ENCODE results near the gene NPPC. TPM values are rescaled to one million over a fixed set of nuclear protein-coding genes. Genes with fewer than 3 reads are reported as not detected.

The NPPC gene
- total RNA-seq, 1 experiment from 2014 or later, result not detected

- Histone ChIP-seq H3K79me2 (ENCODE audit: low read length) (no peaks in the 10 kb centered on the region), H3K27me3 (ENCODE audit: low read length) (no peaks in the 10 kb centered on the region), H3K9me3 (ENCODE audit: low read length) (no peaks in the 10 kb centered on the region), H3K27ac (ENCODE audit: low read length) (no peak overlapping the region), H3K4me2 (ENCODE audit: low read length) (no peak overlapping the region), H4K20me1 (ENCODE audit: low read length) (no peaks in the 10 kb centered on the region), H3K9me2 (replicated peaks; ENCODE audit: low read length) (no peaks in the 10 kb centered on the region), H3K4me1 (ENCODE audit: insufficient read depth, low read length) (no peaks in the 10 kb centered on the region), H3F3A (ENCODE audit: low read length, unreplicated experiment) (no peaks in the 10 kb centered on the region), H3K36me3 (ENCODE audit: low read depth, low read length) (no peaks in the 10 kb centered on the region), H2AFZ (ENCODE audit: low read length) (no peak overlapping the region), H3K4me3 (ENCODE audit: low read length) (no peak overlapping the region), H3K9ac (ENCODE audit: low read length) (no peak overlapping the region)
- POLR2A ChIA-PET (ENCODE audit: unreplicated experiment), result no interaction called here
- intact Hi-C loops (cut with micrococcal nuclease), result no loop called here
- ATAC-seq, result no peak
- CTCF ChIA-PET, result interaction anchor here (0.7 kb wide), 1 partner anchor 353 kb away, joined by 3 read pairs; no protein-coding TSS in a partner anchor
- no peak for DNase-seq
- BruUV-seq (replicated peaks), result no TSS peak
- TF ChIP-seq, protein P1, sequence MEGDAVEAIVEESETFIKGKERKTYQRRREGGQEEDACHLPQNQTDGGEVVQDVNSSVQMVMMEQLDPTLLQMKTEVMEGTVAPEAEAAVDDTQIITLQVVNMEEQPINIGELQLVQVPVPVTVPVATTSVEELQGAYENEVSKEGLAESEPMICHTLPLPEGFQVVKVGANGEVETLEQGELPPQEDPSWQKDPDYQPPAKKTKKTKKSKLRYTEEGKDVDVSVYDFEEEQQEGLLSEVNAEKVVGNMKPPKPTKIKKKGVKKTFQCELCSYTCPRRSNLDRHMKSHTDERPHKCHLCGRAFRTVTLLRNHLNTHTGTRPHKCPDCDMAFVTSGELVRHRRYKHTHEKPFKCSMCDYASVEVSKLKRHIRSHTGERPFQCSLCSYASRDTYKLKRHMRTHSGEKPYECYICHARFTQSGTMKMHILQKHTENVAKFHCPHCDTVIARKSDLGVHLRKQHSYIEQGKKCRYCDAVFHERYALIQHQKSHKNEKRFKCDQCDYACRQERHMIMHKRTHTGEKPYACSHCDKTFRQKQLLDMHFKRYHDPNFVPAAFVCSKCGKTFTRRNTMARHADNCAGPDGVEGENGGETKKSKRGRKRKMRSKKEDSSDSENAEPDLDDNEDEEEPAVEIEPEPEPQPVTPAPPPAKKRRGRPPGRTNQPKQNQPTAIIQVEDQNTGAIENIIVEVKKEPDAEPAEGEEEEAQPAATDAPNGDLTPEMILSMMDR (conservative IDR thresholded peaks at IDR 0.05; ENCODE audit: low read depth, low read length), result no peak
- TF ChIP-seq EZH2 (IDR thresholded peaks at IDR 0.05; ENCODE audit: low read length, unreplicated experiment), result no peak
- TF ChIP-seq EZH2phosphoT487 (IDR thresholded peaks at IDR 0.05; ENCODE audit: borderline replicate concordance, low read length), result no peak
These were observed 9.6 kb upstream of the NPPC start for GRCh38 chr2:231935815-231936214.

DNA sequence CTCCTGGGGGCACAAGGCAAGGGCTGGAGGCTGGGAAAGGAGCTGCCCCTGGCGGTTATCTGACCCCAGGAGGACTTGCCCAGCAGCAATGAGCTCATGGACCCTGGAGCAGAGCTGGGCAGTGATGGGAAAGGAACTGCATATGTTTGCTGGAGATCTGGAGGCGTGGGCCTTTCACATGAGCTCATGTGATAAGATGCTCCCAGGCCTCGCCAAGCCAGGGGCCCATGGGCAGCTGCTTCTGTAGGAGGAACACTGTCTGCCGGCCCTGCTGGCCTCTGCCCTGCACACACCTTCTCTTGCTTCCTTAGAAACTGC, 9.0 kb upstream of the NPPC start:
- no peak overlapping the region for H3K4me3 ChIP-seq (ENCODE audit: low read length)
- H3K27me3 ChIP-seq (ENCODE audit: low read length), result no peaks in the 10 kb centered on the region
- no peak overlapping the region for H3K9ac ChIP-seq (ENCODE audit: low read length)
- no peaks in the 10 kb centered on the region for H4K20me1 ChIP-seq (ENCODE audit: low read length)
- ChIA-PET CTCF (no interaction called here), POLR2A (ENCODE audit: unreplicated experiment) (no interaction called here)
- H3K36me3 ChIP-seq (ENCODE audit: low read depth, low read length), result no peaks in the 10 kb centered on the region
- no peaks in the 10 kb centered on the region for H3K9me3 ChIP-seq (ENCODE audit: low read length)
- no peak overlapping the region for H2AFZ ChIP-seq (ENCODE audit: low read length)
- no peak for DNase-seq
- H3K27ac ChIP-seq (ENCODE audit: low read length), result no peak overlapping the region
- TF ChIP-seq, protein P1 (conservative IDR thresholded peaks at IDR 0.05; ENCODE audit: low read depth, low read length), result no peak
- no peak for TF ChIP-seq EZH2phosphoT487 (IDR thresholded peaks at IDR 0.05; ENCODE audit: borderline replicate concordance, low read length)
- no peak for TF ChIP-seq EZH2 (IDR thresholded peaks at IDR 0.05; ENCODE audit: low read length, unreplicated experiment)
- H3K4me2 ChIP-seq (ENCODE audit: low read length), result no peak overlapping the region
- H3K9me2 ChIP-seq (replicated peaks; ENCODE audit: low read length), result no peaks in the 10 kb centered on the region
- intact Hi-C loops (cut with micrococcal nuclease), result no loop called here
- no TSS peak for BruUV-seq (replicated peaks)
- H3F3A ChIP-seq (ENCODE audit: low read length, unreplicated experiment), result no peaks in the 10 kb centered on the region
- no peak for ATAC-seq
- H3K79me2 ChIP-seq (ENCODE audit: low read length), result no peaks in the 10 kb centered on the region
- no peaks in the 10 kb centered on the region for H3K4me1 ChIP-seq (ENCODE audit: insufficient read depth, low read length)

GRCh38 chr2:231934441-231935206, 8.4 kb upstream of the NPPC start:
- no peak overlapping the region for H3K4me3 ChIP-seq (ENCODE audit: low read length)
- H3K9me3 ChIP-seq (ENCODE audit: low read length), result no peaks in the 10 kb centered on the region
- H3K9ac ChIP-seq (ENCODE audit: low read length), result no peak overlapping the region
- H3F3A ChIP-seq (ENCODE audit: low read length, unreplicated experiment), result no peaks in the 10 kb centered on the region
- no peaks in the 10 kb centered on the region for H3K79me2 ChIP-seq (ENCODE audit: low read length)
- intact Hi-C loops (cut with micrococcal nuclease), result no loop called here
- DNase-seq, result no peak
- ChIA-PET POLR2A (ENCODE audit: unreplicated experiment) (no interaction called here), CTCF (no interaction called here)
- no peaks in the 10 kb centered on the region for H4K20me1 ChIP-seq (ENCODE audit: low read length)
- H2AFZ ChIP-seq (ENCODE audit: low read length), result no peak overlapping the region
- TF ChIP-seq, protein P1 (conservative IDR thresholded peaks at IDR 0.05; ENCODE audit: low read depth, low read length), result no peak
- TF ChIP-seq EZH2phosphoT487 (IDR thresholded peaks at IDR 0.05; ENCODE audit: borderline replicate concordance, low read length) (no peak), EZH2 (IDR thresholded peaks at IDR 0.05; ENCODE audit: low read length, unreplicated experiment) (no peak)
- no peaks in the 10 kb centered on the region for H3K27me3 ChIP-seq (ENCODE audit: low read length)
- H3K27ac ChIP-seq (ENCODE audit: low read length), result no peak overlapping the region
- no peaks in the 10 kb centered on the region for H3K36me3 ChIP-seq (ENCODE audit: low read depth, low read length)
- no peaks in the 10 kb centered on the region for H3K4me1 ChIP-seq (ENCODE audit: insufficient read depth, low read length)
- no peaks in the 10 kb centered on the region for H3K9me2 ChIP-seq (replicated peaks; ENCODE audit: low read length)
- ATAC-seq, result no peak
- BruUV-seq (replicated peaks), result no TSS peak
- H3K4me2 ChIP-seq (ENCODE audit: low read length), result no peak overlapping the region
